Prostate gland (tissue), 2 donors: ENCODE results near the gene FOXP2.

ENCODE experiments used
- CTCF ChIP-seq, 4 experiments: fragments of 200-600 bp in 2 of 4; fragments of 450-650 bp in 2 of 4; sonication (generic) in 2 of 4; IDR thresholded peaks; 1 replicate in 3 of 4; 2 replicates in 1 of 4; pipeline ENCODE4 v1.5.1; 2016 to 2019; ENCODE audit warnings: antibody characterized with exemption in 4 of 4, mild to moderate bottlenecking in 2 of 4, moderate library complexity in 2 of 4
- POLR2AphosphoS5 ChIP-seq: sonication (generic); formaldehyde crosslinking; IDR thresholded peaks from one replicate; pipeline ENCODE4 v1.6.1; 2017; ENCODE audit warnings: antibody characterized with exemption

- TF ChIP-seq CTCF (IDR thresholded peaks at IDR 0.05) (no peak), POLR2AphosphoS5 (no peak)
These were observed 11.8 kb downstream of the FOXP2 start for GRCh38 chr7:114426382-114426781.
